ENCODE measurements around the gene RHOBTB3.
"Not testable (repeated sequence)": the region's sequence is repeated elsewhere in the genome, so short reads cannot be mapped to it uniquely, and the experiment has no call there.

The RHOBTB3 gene

DNA sequence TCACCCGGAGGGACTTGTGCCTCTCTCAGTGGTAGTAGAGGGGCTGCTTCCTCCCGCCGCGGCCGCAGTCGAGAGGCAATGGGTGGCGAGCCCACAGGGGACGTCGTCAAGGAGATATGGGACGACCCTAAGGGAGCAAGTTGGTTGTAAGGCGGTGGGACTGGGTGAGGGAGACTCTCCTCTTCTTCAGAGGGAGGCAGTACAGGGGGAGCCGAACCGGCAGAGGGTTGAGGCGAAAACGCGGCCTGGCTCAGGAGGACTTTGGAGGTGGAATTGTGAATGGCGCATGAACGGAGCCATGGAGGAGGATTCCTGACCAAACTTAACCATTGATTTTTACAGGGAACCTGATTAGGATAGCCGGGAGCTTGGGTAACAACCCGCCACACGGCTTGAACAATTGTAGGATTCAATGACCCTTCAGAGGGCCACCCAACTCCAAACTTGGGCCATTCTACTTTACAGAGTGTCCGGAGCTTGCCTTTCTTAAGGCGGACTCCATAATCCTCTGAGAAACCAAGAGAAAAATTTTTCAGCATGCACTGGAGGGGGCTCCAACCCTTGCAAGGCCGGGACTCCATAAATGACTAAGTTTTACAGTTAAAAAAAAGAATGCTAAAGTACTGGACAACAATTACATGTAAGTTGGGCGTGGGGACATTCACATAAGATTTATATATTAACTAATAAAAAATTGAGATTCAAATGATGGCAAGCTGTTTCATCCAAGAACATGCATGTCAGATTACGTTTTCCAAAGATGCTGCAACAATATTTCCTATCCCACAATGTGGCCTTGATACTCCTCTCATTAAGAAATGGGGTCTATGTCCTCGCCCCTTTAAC is 19.4 kb upstream of the RHOBTB3 start:
- TF ChIP-seq, protein P1, sequence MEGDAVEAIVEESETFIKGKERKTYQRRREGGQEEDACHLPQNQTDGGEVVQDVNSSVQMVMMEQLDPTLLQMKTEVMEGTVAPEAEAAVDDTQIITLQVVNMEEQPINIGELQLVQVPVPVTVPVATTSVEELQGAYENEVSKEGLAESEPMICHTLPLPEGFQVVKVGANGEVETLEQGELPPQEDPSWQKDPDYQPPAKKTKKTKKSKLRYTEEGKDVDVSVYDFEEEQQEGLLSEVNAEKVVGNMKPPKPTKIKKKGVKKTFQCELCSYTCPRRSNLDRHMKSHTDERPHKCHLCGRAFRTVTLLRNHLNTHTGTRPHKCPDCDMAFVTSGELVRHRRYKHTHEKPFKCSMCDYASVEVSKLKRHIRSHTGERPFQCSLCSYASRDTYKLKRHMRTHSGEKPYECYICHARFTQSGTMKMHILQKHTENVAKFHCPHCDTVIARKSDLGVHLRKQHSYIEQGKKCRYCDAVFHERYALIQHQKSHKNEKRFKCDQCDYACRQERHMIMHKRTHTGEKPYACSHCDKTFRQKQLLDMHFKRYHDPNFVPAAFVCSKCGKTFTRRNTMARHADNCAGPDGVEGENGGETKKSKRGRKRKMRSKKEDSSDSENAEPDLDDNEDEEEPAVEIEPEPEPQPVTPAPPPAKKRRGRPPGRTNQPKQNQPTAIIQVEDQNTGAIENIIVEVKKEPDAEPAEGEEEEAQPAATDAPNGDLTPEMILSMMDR (conservative IDR thresholded peaks at IDR 0.05) = no peak
- H3K27ac ChIP-seq = no peak overlapping the region

DNA sequence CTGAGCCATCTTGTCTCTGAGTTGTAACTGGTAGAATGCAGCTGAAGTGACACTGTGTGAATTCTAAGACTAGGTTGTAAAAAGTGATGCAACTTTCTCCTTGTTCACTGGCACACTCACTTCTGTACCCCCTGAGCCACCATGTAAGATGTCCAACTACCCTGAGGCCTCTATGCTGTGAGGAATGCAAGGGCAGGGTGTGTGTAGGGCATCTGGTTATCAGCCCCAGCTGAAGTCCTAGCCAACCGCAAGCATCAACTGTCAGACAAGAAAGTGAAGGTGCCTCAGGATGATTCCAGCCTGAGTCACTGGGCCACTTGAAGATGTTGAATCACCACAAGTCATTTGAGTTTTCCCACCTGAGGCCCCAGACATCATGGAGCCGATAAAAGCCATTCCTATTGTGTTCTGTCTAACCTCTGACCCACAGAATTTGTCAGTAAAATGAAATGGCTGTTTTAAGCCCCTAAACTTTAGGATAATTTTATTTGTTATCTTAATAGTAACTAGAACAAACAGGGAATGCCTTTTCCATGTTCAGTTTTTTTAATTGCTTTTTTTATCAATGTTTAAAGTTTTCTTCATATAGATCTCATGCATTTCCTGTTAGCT is 18.7 kb upstream of the RHOBTB3 start:
- TF ChIP-seq, protein P1 (conservative IDR thresholded peaks at IDR 0.05) = no peak
- no peak overlapping the region for H3K27ac ChIP-seq

DNA sequence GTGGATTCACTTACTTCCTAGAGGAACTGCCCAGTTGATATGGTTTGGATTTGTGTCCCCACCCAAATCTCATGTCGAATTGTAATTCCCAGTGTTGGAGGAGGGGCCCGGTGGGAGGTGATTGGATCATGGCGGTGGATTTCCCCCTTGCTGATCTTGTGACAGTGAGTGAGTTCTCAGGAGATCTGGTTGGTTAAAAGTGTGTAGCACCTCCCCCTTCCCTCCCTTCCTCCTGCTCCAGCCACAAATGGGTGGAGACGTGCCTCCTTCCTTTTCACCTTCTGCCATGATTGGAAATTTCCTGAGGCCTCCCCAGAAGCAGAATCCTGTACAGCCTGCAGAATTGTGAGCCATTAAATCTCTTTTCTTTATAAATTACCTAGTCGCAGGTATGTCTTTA is 17.9 kb upstream of the RHOBTB3 start:
- not testable (repeated sequence) for H3K27ac ChIP-seq

DNA sequence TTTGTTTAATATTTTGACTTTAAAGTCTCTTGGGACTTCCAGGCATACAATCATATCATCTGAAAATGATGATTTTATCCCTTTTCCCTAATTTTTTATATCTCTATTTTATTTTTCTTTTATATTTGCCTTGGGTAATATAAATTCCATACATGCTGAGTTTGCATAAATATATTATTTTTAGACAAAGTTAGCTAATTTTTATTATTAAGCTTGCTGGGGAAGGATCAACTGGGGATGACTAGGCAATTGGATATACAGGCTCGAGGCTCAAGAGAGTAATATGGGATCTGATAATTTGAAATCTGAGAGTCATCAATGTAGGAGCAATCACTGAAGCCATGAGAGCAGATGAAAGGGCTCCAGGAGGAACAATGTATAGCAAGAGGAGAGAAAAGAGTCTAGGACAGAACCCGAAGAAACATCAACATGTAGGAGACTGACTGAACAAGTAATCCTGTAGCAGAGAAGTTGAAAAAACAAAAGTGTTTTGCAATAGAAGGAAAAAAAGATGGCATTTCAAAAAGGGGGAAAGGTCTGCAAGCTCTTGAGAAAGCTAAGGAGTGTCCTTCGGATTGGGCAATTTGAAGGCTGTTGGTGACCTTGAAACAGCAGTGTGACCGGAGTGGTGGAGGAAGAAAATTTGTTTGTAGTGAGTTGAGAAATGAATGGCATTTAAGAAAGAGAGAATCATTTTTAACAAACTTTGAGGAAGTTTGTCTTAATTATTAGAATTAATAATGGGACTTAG is 17.0 kb upstream of the RHOBTB3 start:
- H3K27ac ChIP-seq = no peak overlapping the region
- TF ChIP-seq, protein P1 (conservative IDR thresholded peaks at IDR 0.05) = no peak

DNA sequence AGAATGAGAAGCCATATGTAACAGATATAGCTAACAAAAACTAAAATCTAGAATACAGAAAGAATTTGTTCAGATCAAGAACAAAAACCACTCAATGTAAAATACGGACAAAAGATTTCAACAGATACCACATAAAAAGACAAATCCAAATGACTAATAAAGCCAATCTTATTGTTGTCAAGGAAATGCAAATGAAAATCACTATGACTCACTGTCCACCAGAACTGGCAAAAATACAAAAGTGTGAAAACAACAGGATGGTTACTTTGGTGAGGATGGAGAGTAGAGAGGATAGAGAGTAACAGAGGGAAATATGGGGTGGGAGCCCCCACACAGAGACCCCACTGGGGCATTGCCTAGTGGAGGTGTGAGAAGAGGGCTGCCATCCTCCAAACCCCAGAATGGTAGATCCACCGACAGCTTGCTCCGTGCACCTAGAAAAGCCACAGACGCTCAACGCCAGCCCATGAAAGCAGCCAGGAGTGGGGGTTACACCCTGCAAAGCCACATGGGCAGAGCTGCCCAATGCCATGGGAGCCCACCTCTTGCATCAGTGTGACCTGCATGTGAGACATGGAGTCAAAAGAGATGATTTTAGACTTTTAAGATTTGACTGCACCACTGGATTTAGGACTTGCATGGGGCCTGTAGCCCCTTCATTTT is 15.2 kb upstream of the RHOBTB3 start:
- no peak overlapping the region for H3K27ac ChIP-seq
- TF ChIP-seq, protein P1 (conservative IDR thresholded peaks at IDR 0.05) = no peak

DNA sequence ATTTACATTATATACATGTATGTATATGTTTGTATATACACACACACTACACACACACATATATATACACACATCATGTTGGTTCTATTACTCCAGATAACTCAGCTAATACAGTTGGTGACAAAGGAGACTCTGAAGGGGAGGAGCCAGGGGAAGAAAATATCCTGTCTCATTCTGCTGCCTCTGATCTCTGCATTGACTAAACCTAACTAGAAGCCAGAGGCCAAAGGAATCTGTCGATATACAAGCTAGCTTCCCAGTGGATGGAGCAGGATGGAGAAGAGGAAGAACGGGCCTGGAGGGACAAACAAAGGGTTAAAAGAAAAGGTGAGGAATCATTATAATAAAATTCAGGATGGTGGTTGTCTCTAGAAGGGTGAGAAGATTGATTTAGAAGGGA is 13.7 kb upstream of the RHOBTB3 start:
- H3K27ac ChIP-seq = no peak overlapping the region
- TF ChIP-seq, protein P1 (conservative IDR thresholded peaks at IDR 0.05) = no peak

DNA sequence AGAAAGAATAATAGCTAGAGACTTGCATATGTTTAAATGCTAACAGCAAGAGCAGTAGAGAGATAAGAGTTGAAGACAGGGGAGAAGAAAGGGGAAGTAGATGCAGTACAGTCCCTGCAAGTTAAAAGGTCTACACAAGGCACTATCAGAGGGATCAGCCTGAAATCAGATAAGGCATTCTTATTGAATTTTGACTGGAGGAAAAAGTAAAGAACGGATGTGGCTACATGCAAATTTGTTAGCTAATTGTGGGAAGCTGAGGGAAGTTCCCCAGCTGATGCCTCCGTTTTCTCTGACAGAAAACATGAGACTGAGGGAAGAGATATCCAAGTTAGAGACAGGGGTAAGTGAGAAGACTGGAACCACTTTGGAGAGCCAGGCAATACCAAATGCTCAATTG is 12.9 kb upstream of the RHOBTB3 start:
- TF ChIP-seq, protein P1 (conservative IDR thresholded peaks at IDR 0.05) = no peak
- no peak overlapping the region for H3K27ac ChIP-seq
